Type B pancreatic cell (in vitro differentiated cells): ENCODE results near the gene MEF2A. TPM values are rescaled to one million over a fixed set of nuclear protein-coding genes. Genes with fewer than 3 reads are reported as not detected.

Experiments
- DNase-seq: peaks from one replicate; pipeline ENCODE4 v3.0.0; 2021; ENCODE audit warnings: mixed read lengths; ENCODE audit not compliant: unreplicated experiment; ENCODE audit errors: extremely low spot score
- H3K27ac Mint-ChIP-seq: 2 replicates; pipeline ENCODE4 v1.8.0; 2021; ENCODE audit warnings: mild to moderate bottlenecking, mixed read lengths
- H3K27me3 Mint-ChIP-seq: 2 replicates; pipeline ENCODE4 v1.8.0; 2021; ENCODE audit warnings: mixed read lengths
- H3K36me3 Mint-ChIP-seq: 2 replicates; pipeline ENCODE4 v1.8.0; 2021; ENCODE audit warnings: mixed read lengths
- H3K4me1 Mint-ChIP-seq: one replicate; pipeline ENCODE4 v1.8.0; 2021; ENCODE audit warnings: mixed read lengths; ENCODE audit not compliant: unreplicated experiment
- H3K4me3 Mint-ChIP-seq: 2 replicates; pipeline ENCODE4 v1.8.0; 2021; ENCODE audit warnings: mild to moderate bottlenecking, mixed read lengths
- H3K9me3 Mint-ChIP-seq: 2 replicates; pipeline ENCODE4 v1.8.0; 2021; ENCODE audit warnings: mixed read lengths
- CTCF ChIP-seq: fragments of 200-600 bp; sonication (generic); conservative IDR thresholded peaks from 2 replicates; pipeline ENCODE4 v1.5.0; 2021; ENCODE audit warnings: antibody characterized with exemption, mild to moderate bottlenecking
- total RNA-seq: library from RNA; stranded (reverse); gene quantifications from 2 replicates; pipeline ENCODE4 v1.2.1, GENCODE V29; 2021; ENCODE audit warnings: low replicate concordance

Gene MEF2A
- total RNA-seq, 1 donor from 2014 or later: 26.0 TPM

GRCh38 chr15:99620178-99620577, 54.4 kb downstream of the MEF2A start:
- Mint-ChIP-seq H3K4me1 (peaks cover 12% of the 10 kb centered on the region), H3K27ac (no peak overlapping the region), H3K36me3 (peaks cover 14% of the 10 kb centered on the region), H3K9me3 (peaks cover 8% of the 10 kb centered on the region), H3K4me3 (no peak overlapping the region), H3K27me3 (no peaks in the 10 kb centered on the region)
- TF ChIP-seq CTCF: no peak
- DNase-seq: no peak

- no peak overlapping the region for H3K4me3 Mint-ChIP-seq
- TF ChIP-seq CTCF: no peak
- H3K27ac Mint-ChIP-seq: no peak overlapping the region
- H3K4me1 Mint-ChIP-seq: peaks cover 12% of the 10 kb centered on the region
- no peak for DNase-seq
- H3K36me3 Mint-ChIP-seq: peaks cover 27% of the 10 kb centered on the region
- peaks cover 17% of the 10 kb centered on the region for H3K9me3 Mint-ChIP-seq
- H3K27me3 Mint-ChIP-seq: no peaks in the 10 kb centered on the region
These were observed 56.0 kb downstream of the MEF2A start for GRCh38 chr15:99621767-99622166.

GRCh38 chr15:99628374-99629001, 62.7 kb downstream of the MEF2A start:
- peaks cover 33% of the 10 kb centered on the region for H3K36me3 Mint-ChIP-seq
- peaks cover 19% of the 10 kb centered on the region for H3K9me3 Mint-ChIP-seq
- H3K27ac Mint-ChIP-seq: no peak overlapping the region
- H3K27me3 Mint-ChIP-seq: no peaks in the 10 kb centered on the region
- peaks cover 29% of the 10 kb centered on the region for H3K4me1 Mint-ChIP-seq
- no peak overlapping the region for H3K4me3 Mint-ChIP-seq
- no peak for TF ChIP-seq CTCF
- no peak for DNase-seq

- Mint-ChIP-seq H3K27me3 (no peaks in the 10 kb centered on the region), H3K27ac (no peak overlapping the region), H3K9me3 (peaks cover 11% of the 10 kb centered on the region), H3K36me3 (peaks cover 37% of the 10 kb centered on the region), H3K4me3 (no peak overlapping the region), H3K4me1 (peaks cover 29% of the 10 kb centered on the region)
- DNase-seq: no peak
- TF ChIP-seq CTCF: no peak
These were observed 64.9 kb downstream of the MEF2A start for GRCh38 chr15:99630607-99631131.

- Mint-ChIP-seq H3K9me3 (peaks cover 14% of the 10 kb centered on the region), H3K27ac (no peak overlapping the region), H3K27me3 (no peaks in the 10 kb centered on the region), H3K36me3 (peaks cover 39% of the 10 kb centered on the region), H3K4me3 (no peak overlapping the region), H3K4me1 (peaks cover 29% of the 10 kb centered on the region)
- no peak for DNase-seq
- no peak for TF ChIP-seq CTCF
These were observed 65.5 kb downstream of the MEF2A start for GRCh38 chr15:99631255-99631654.
